Measurements from ENCODE around the gene MEIS2.

DNA sequence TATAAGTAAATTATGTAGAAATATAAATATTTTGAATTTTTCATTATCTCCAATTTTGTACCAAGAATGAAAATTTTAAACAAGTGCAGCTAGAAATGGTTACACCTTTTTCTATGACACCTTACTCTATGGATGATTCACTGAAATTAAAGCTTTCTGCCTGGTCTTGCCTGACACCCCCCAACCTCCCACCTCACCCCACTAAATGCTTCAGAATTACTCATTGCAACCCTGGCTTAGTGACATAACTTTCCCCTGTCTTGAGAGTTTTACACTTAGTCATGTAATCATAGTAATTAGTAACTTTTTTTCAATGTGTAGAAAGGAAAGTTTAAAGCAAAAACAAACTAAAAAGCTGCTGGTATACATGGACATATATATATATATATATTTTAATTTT, 42.0 kb upstream of the MEIS2 start:
- TF ChIP-seq, protein P1, sequence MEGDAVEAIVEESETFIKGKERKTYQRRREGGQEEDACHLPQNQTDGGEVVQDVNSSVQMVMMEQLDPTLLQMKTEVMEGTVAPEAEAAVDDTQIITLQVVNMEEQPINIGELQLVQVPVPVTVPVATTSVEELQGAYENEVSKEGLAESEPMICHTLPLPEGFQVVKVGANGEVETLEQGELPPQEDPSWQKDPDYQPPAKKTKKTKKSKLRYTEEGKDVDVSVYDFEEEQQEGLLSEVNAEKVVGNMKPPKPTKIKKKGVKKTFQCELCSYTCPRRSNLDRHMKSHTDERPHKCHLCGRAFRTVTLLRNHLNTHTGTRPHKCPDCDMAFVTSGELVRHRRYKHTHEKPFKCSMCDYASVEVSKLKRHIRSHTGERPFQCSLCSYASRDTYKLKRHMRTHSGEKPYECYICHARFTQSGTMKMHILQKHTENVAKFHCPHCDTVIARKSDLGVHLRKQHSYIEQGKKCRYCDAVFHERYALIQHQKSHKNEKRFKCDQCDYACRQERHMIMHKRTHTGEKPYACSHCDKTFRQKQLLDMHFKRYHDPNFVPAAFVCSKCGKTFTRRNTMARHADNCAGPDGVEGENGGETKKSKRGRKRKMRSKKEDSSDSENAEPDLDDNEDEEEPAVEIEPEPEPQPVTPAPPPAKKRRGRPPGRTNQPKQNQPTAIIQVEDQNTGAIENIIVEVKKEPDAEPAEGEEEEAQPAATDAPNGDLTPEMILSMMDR (IDR thresholded peaks at IDR 0.05; ENCODE audit: low read depth, low read length) = no peak
- TF ChIP-seq, protein P2, sequence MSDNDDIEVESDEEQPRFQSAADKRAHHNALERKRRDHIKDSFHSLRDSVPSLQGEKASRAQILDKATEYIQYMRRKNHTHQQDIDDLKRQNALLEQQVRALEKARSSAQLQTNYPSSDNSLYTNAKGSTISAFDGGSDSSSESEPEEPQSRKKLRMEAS (IDR thresholded peaks at IDR 0.05; ENCODE audit: low read depth, low read length) = no peak
- no peak for TF ChIP-seq MYC (IDR thresholded peaks at IDR 0.05; ENCODE audit: low read depth, low read length)
- no peak for TF ChIP-seq POLR2A (IDR thresholded peaks at IDR 0.05; ENCODE audit: extremely low read depth, insufficient read length)

Data from NB4 (cell line).